HL-60/S4 treated with phorbol 12-myristate 13-acetate at 8.2 ng/mL for 4 days and 3 days (cell line): Measurements from ENCODE around the gene KCNQ1OT1.

Experiments
- in situ Hi-C: fragments of 300-500 bp; cut with MboI; formaldehyde crosslinking; loops from 2 replicates; pipeline ENCODE4 v1.15.0; 2022; ENCODE audit warnings: low sequenced_read_pairs

Gene KCNQ1OT1

GRCh38 chr11:2688381-2689231, 11.2 kb downstream of the KCNQ1OT1 start:
- in situ Hi-C loops = no loop called here

- in situ Hi-C loops = no loop called here
Measured at GRCh38 chr11:2687782-2688191, 12.0 kb downstream of the KCNQ1OT1 start.

GRCh38 chr11:2687223-2687530, 12.6 kb downstream of the KCNQ1OT1 start:
- in situ Hi-C loops = no loop called here

- in situ Hi-C loops = no loop called here
Measured at GRCh38 chr11:2686360-2687222, 13.2 kb downstream of the KCNQ1OT1 start.

GRCh38 chr11:2685566-2686359, 14.0 kb downstream of the KCNQ1OT1 start:
- in situ Hi-C loops = no loop called here

- in situ Hi-C loops = no loop called here
Measured at GRCh38 chr11:2685051-2685450, 14.7 kb downstream of the KCNQ1OT1 start.

- in situ Hi-C loops = no loop called here
Measured at GRCh38 chr11:2684581-2684980, 15.2 kb downstream of the KCNQ1OT1 start.

GRCh38 chr11:2683806-2684205, 16.0 kb downstream of the KCNQ1OT1 start:
- in situ Hi-C loops = no loop called here

- in situ Hi-C loops = no loop called here
Measured at GRCh38 chr11:2681408-2682145, 18.2 kb downstream of the KCNQ1OT1 start.

- in situ Hi-C loops = no loop called here
Measured at GRCh38 chr11:2679011-2679676, 20.6 kb downstream of the KCNQ1OT1 start.

GRCh38 chr11:2678396-2678795, 21.4 kb downstream of the KCNQ1OT1 start:
- in situ Hi-C loops = no loop called here

- in situ Hi-C loops = no loop called here
Measured at GRCh38 chr11:2677127-2677526, 22.7 kb downstream of the KCNQ1OT1 start.

GRCh38 chr11:2675540-2675939, 24.3 kb downstream of the KCNQ1OT1 start:
- in situ Hi-C loops = no loop called here

- in situ Hi-C loops = no loop called here
Measured at GRCh38 chr11:2674658-2675131, 25.1 kb downstream of the KCNQ1OT1 start.

- in situ Hi-C loops = no loop called here
Measured at GRCh38 chr11:2673871-2674471, 25.8 kb downstream of the KCNQ1OT1 start.

GRCh38 chr11:2673250-2673610, 26.6 kb downstream of the KCNQ1OT1 start:
- in situ Hi-C loops = no loop called here

- in situ Hi-C loops = no loop called here
Measured at GRCh38 chr11:2672553-2673249, 27.1 kb downstream of the KCNQ1OT1 start.

GRCh38 chr11:2671748-2672147, 28.0 kb downstream of the KCNQ1OT1 start:
- in situ Hi-C loops = no loop called here

GRCh38 chr11:2670541-2671100, 29.2 kb downstream of the KCNQ1OT1 start:
- in situ Hi-C loops = no loop called here
